Measurements from ENCODE around the gene HABP2.

The HABP2 gene

GRCh38 chr10:113552701-113553100 is at the start of gene HABP2:
TSS of gene HABP2 (plus strand) at chr10:113553053. CDS start at chr10:113553122, 69 bp downstream.
- DNase-seq, result no peak
- in situ Hi-C loops (cut with MboI; ENCODE audit: low pct_unique_long_range_greater_than_20kb, low sequenced_read_pairs), result no loop called here

- DNase-seq, result no peak
- in situ Hi-C loops (cut with MboI; ENCODE audit: low pct_unique_long_range_greater_than_20kb, low sequenced_read_pairs), result no loop called here
Observed at GRCh38 chr10:113503930-113504329, 48.9 kb upstream of the HABP2 start.

GRCh38 chr10:113504423-113504822 is 48.4 kb upstream of the HABP2 start:
- DNase-seq, result no peak
- in situ Hi-C loops (cut with MboI; ENCODE audit: low pct_unique_long_range_greater_than_20kb, low sequenced_read_pairs), result no loop called here

- no peak for DNase-seq
- in situ Hi-C loops (cut with MboI; ENCODE audit: low pct_unique_long_range_greater_than_20kb, low sequenced_read_pairs), result no loop called here
Observed at GRCh38 chr10:113506476-113506875, 46.4 kb upstream of the HABP2 start.

- no peak for DNase-seq
- in situ Hi-C loops (cut with MboI; ENCODE audit: low pct_unique_long_range_greater_than_20kb, low sequenced_read_pairs), result no loop called here
Observed at GRCh38 chr10:113511419-113511818, 41.4 kb upstream of the HABP2 start.

- in situ Hi-C loops (cut with MboI; ENCODE audit: low pct_unique_long_range_greater_than_20kb, low sequenced_read_pairs), result no loop called here
Observed at GRCh38 chr10:113515161-113515560, 37.7 kb upstream of the HABP2 start.

GRCh38 chr10:113515601-113516000 is 37.3 kb upstream of the HABP2 start:
- in situ Hi-C loops (cut with MboI; ENCODE audit: low pct_unique_long_range_greater_than_20kb, low sequenced_read_pairs), result no loop called here
- DNase-seq, result no peak

More at GRCh38 chr10:113515161-113515560, 37.7 kb upstream of the HABP2 start:
- no peak for DNase-seq

GRCh38 chr10:113516061-113516460 is 36.8 kb upstream of the HABP2 start:
- no peak for DNase-seq
- in situ Hi-C loops (cut with MboI; ENCODE audit: low pct_unique_long_range_greater_than_20kb, low sequenced_read_pairs), result no loop called here

GRCh38 chr10:113517165-113517900 is 35.5 kb upstream of the HABP2 start:
- DNase-seq, result no peak
- in situ Hi-C loops (cut with MboI; ENCODE audit: low pct_unique_long_range_greater_than_20kb, low sequenced_read_pairs), result no loop called here

- DNase-seq, result no peak
- in situ Hi-C loops (cut with MboI; ENCODE audit: low pct_unique_long_range_greater_than_20kb, low sequenced_read_pairs), result no loop called here
Observed at GRCh38 chr10:113517901-113518260, 35.0 kb upstream of the HABP2 start.

GRCh38 chr10:113518415-113518814 is 34.4 kb upstream of the HABP2 start:
- in situ Hi-C loops (cut with MboI; ENCODE audit: low pct_unique_long_range_greater_than_20kb, low sequenced_read_pairs), result no loop called here
- DNase-seq, result no peak

GRCh38 chr10:113518816-113519591 is 33.8 kb upstream of the HABP2 start:
- DNase-seq, result no peak
- in situ Hi-C loops (cut with MboI; ENCODE audit: low pct_unique_long_range_greater_than_20kb, low sequenced_read_pairs), result no loop called here

- in situ Hi-C loops (cut with MboI; ENCODE audit: low pct_unique_long_range_greater_than_20kb, low sequenced_read_pairs), result no loop called here
- peak; percentile 76 for DNase-seq
Observed at GRCh38 chr10:113519681-113520115, 33.2 kb upstream of the HABP2 start.

- no peak for DNase-seq
Observed at GRCh38 chr10:113520261-113520660, 32.6 kb upstream of the HABP2 start.

GRCh38 chr10:113520690-113521474 is 32.0 kb upstream of the HABP2 start:
- in situ Hi-C loops (cut with MboI; ENCODE audit: low pct_unique_long_range_greater_than_20kb, low sequenced_read_pairs), result no loop called here
- DNase-seq, result peak; percentile 73

More at GRCh38 chr10:113520261-113520660, 32.6 kb upstream of the HABP2 start:
- in situ Hi-C loops (cut with MboI; ENCODE audit: low pct_unique_long_range_greater_than_20kb, low sequenced_read_pairs), result no loop called here

GRCh38 chr10:113521475-113521795 is 31.4 kb upstream of the HABP2 start:
- in situ Hi-C loops (cut with MboI; ENCODE audit: low pct_unique_long_range_greater_than_20kb, low sequenced_read_pairs), result no loop called here
- no peak for DNase-seq

- no peak for DNase-seq
- in situ Hi-C loops (cut with MboI; ENCODE audit: low pct_unique_long_range_greater_than_20kb, low sequenced_read_pairs), result no loop called here
Observed at GRCh38 chr10:113522460-113522859, 30.4 kb upstream of the HABP2 start.

GRCh38 chr10:113523071-113523470 is 29.8 kb upstream of the HABP2 start:
- in situ Hi-C loops (cut with MboI; ENCODE audit: low pct_unique_long_range_greater_than_20kb, low sequenced_read_pairs), result no loop called here
- DNase-seq, result no peak

- DNase-seq, result no peak
- in situ Hi-C loops (cut with MboI; ENCODE audit: low pct_unique_long_range_greater_than_20kb, low sequenced_read_pairs), result no loop called here
Observed at GRCh38 chr10:113523628-113524027, 29.2 kb upstream of the HABP2 start.

- in situ Hi-C loops (cut with MboI; ENCODE audit: low pct_unique_long_range_greater_than_20kb, low sequenced_read_pairs), result no loop called here
- DNase-seq, result peak; percentile 21
Observed at GRCh38 chr10:113524120-113524519, 28.7 kb upstream of the HABP2 start.
